Activated naive CD8-positive, alpha-beta T cell treated with anti-CD3 and anti-CD28 coated beads, Interleukin-2, amount 50 U/mL, for 24 hours (primary cell): ENCODE results near the gene ALDH3B2.
"Not testable (repeated sequence)": the region's sequence is repeated elsewhere in the genome, so short reads cannot be mapped to it uniquely, and the experiment has no call there.

ENCODE experiments used
- ATAC-seq: fragments of 150-1000 bp; cut with Tn5 transposase; one replicate; pipeline ENCODE4 v1.10.0; 2021
- DNase-seq: peaks from one replicate; pipeline ENCODE4 v3.0.0; 2021
- H3K27ac Mint-ChIP-seq: one replicate; pipeline ENCODE4 v1.8.0; 2021; ENCODE audit warnings: mild to moderate bottlenecking, mixed read lengths
- H3K27me3 Mint-ChIP-seq: one replicate; pipeline ENCODE4 v1.8.0; 2021; ENCODE audit warnings: mixed read lengths
- H3K36me3 Mint-ChIP-seq: one replicate; pipeline ENCODE4 v1.8.0; 2021; ENCODE audit warnings: low read depth, mixed read lengths
- H3K4me1 Mint-ChIP-seq: one replicate; pipeline ENCODE4 v1.8.0; 2021; ENCODE audit warnings: mixed read lengths
- H3K4me3 Mint-ChIP-seq: one replicate; pipeline ENCODE4 v1.8.0; 2021; ENCODE audit warnings: mild to moderate bottlenecking, moderate library complexity, mixed read lengths
- H3K9me3 Mint-ChIP-seq: one replicate; pipeline ENCODE4 v1.8.0; 2021; ENCODE audit warnings: mixed read lengths

The ALDH3B2 gene

GRCh38 chr11:67659651-67660165, 14.7 kb downstream of the ALDH3B2 start:
- DNase-seq, H3K4me3 Mint-ChIP-seq, H3K36me3 Mint-ChIP-seq, H3K9me3 Mint-ChIP-seq, H3K27ac Mint-ChIP-seq, ATAC-seq, H3K4me1 Mint-ChIP-seq, H3K27me3 Mint-ChIP-seq: not testable (repeated sequence)

- no peak for DNase-seq
- H3K36me3 Mint-ChIP-seq, result peaks cover 4% of the 10 kb centered on the region
- H3K9me3 Mint-ChIP-seq, result no peaks in the 10 kb centered on the region
- no peak overlapping the region for H3K27ac Mint-ChIP-seq
- no peaks in the 10 kb centered on the region for H3K27me3 Mint-ChIP-seq
- ATAC-seq, result no peak
- H3K4me3 Mint-ChIP-seq, result no peak overlapping the region
- peaks cover 7% of the 10 kb centered on the region for H3K4me1 Mint-ChIP-seq
Measured at GRCh38 chr11:67657300-67657699, 17.1 kb downstream of the ALDH3B2 start.

DNA sequence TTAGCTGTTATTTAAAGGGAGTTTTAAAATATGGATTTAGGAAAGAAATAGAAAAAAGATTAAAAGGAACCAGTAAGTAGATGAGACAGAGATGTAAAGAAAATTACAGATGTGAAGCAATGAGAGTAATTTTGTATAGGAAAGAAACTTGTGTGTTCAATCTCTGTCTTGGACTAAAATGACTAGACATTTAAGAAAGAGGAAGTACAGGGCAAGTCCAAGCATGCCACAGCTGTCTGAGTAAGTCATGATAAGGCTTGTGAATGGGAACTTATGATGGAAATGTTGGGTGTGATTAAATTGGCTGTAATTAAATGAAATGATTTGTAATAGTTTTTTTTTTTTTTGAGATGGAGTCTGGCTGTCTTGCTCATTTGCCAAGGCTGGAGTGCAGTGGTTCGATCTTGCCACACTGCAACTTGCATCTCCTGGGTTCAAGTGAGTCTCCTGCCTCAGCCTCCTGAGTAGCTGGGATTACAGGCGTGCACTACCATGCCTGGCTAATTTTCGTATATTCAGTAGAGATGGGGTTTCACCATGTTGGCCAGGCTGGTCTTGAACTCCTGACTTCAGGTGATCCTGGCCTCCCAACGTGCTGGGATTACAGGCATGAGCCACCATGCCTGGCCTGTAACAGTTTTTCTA, 18.0 kb downstream of the ALDH3B2 start:
- Mint-ChIP-seq H3K27me3 (no peaks in the 10 kb centered on the region), H3K4me3 (no peak overlapping the region), H3K27ac (no peak overlapping the region), H3K36me3 (peaks cover 4% of the 10 kb centered on the region), H3K9me3 (no peaks in the 10 kb centered on the region), H3K4me1 (peaks cover 7% of the 10 kb centered on the region)
- no peak for ATAC-seq
- no peak for DNase-seq

DNA sequence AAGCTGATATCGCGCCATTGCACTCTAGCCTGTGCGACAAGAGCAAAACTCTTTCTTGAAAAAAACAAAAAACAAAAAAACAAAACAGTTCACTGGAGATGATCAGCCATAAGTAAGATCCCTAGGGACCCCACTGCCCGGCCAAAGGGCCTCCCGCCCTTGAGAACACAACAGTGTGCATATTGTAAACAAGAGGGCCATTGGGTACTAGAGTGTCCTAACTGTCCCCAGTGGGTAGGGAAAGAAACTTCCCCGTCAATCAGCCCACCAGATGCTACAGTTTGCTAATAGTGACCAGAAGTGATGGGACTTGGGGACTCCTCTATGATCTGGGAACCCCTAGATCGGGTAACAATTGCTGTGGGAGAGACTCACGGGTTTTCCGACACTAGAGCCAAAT, 20.2 kb downstream of the ALDH3B2 start:
- peaks cover 4% of the 10 kb centered on the region for H3K36me3 Mint-ChIP-seq
- H3K27me3 Mint-ChIP-seq, result no peaks in the 10 kb centered on the region
- no peaks in the 10 kb centered on the region for H3K9me3 Mint-ChIP-seq
- no peak overlapping the region for H3K4me3 Mint-ChIP-seq
- no peak overlapping the region for H3K27ac Mint-ChIP-seq
- no peak for DNase-seq
- H3K4me1 Mint-ChIP-seq, result peaks cover 21% of the 10 kb centered on the region
- ATAC-seq, result no peak

DNA sequence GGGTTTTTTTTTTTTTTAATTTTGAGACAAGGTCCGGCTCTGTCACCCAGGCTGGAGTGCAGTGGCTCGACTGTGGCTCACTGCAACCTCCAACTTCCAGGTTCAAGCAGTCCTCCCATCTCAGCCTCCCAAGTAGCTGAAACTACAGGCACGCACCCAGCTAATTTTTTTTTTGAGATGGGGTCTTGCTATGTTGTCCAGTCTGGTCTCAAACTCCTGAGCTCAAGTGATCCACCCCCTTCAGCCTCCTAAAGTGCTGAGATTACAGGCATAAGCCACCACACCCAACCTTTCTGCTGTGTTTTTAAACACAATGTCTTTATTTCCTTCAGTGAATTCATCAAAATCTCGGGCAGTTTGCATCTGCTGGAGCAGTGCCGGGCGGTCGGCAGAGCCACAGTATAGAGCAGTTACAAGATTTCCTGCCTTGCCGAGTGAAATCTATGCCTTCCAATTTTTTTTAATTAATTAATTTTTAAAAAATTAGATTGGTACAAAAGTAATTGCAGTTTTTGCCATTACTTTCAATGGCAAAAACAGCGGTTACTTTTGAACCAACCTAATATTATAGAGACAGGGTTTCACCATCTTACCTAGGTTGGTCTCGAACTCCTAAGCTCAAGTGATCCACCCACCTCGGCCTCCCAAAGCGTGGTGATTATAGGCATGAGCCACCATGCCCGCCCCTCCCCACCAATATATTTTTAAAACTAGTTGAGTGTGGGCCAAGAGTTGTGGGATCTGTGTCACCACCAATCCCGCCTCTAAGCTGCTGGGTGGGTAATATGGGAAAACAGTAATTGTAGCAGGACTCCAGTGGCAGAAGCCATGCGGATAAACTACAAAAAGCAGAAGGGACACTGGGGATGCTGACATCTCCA, 21.2 kb downstream of the ALDH3B2 start:
- no peak for ATAC-seq
- no peaks in the 10 kb centered on the region for H3K27me3 Mint-ChIP-seq
- H3K4me3 Mint-ChIP-seq, result no peak overlapping the region
- no peak overlapping the region for H3K27ac Mint-ChIP-seq
- H3K9me3 Mint-ChIP-seq, result no peaks in the 10 kb centered on the region
- no peak for DNase-seq
- H3K36me3 Mint-ChIP-seq, result peaks cover 4% of the 10 kb centered on the region
- peaks cover 28% of the 10 kb centered on the region for H3K4me1 Mint-ChIP-seq

- peaks cover 4% of the 10 kb centered on the region for H3K36me3 Mint-ChIP-seq
- no peaks in the 10 kb centered on the region for H3K9me3 Mint-ChIP-seq
- H3K27me3 Mint-ChIP-seq, result no peaks in the 10 kb centered on the region
- DNase-seq, result no peak
- ATAC-seq, result no peak
- H3K4me3 Mint-ChIP-seq, result no peak overlapping the region
- peaks cover 33% of the 10 kb centered on the region for H3K4me1 Mint-ChIP-seq
- no peak overlapping the region for H3K27ac Mint-ChIP-seq
Measured at GRCh38 chr11:67651976-67652781, 22.2 kb downstream of the ALDH3B2 start.

DNA sequence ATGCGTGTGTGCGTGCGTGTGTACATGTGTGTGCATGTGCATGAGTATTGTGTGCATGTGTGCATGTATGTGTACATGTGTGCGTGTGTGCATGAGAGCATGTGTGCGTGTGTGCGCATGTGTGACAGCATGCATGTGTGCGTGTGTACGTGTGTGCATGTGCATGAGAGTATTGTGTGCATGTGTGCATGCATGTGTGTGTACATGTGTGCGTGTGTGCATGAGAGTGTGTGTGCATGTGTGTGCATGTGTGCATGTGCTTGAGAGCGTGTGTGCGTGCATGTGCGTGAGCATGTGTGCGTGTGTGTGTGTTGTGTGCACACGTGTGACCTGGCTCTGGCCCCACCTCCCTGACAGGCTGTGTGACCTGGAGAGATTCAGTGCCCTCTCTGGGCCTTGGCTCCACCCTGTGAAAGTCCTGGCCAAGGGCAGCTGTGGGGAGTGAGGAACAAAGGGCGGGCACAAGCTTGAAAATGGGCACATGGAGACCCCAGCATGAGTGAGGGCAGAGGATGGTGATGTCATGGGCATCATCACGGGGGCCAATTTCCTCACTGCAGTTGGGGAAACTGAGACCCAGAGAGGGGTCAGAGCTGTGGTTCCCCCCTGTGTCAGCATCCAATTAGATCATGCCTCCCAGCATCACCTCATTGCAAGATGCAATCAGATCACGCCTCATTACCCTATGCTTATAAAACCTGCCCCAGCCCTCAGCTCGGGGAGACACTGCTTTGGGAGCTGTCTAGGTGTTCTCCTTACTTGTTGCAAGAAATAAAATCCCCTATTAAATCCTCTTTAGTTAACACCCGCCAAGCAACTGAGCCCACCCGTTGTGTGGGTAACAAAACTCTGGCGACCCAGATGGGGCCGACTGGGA, 24.6 kb downstream of the ALDH3B2 start:
- peaks cover 47% of the 10 kb centered on the region for H3K4me1 Mint-ChIP-seq
- H3K27me3 Mint-ChIP-seq, result no peaks in the 10 kb centered on the region
- H3K36me3 Mint-ChIP-seq, result no peaks in the 10 kb centered on the region
- no peak for DNase-seq
- H3K9me3 Mint-ChIP-seq, result no peaks in the 10 kb centered on the region
- ATAC-seq, result no peak
- H3K4me3 Mint-ChIP-seq, result peak overlapping the region; percentile 76
- H3K27ac Mint-ChIP-seq, result peak overlapping the region; percentile 82

- no peaks in the 10 kb centered on the region for H3K9me3 Mint-ChIP-seq
- no peak for DNase-seq
- H3K36me3 Mint-ChIP-seq, result no peaks in the 10 kb centered on the region
- H3K27me3 Mint-ChIP-seq, result no peaks in the 10 kb centered on the region
- H3K27ac Mint-ChIP-seq, result no peak overlapping the region
- peaks cover 49% of the 10 kb centered on the region for H3K4me1 Mint-ChIP-seq
- ATAC-seq, result no peak
- no peak overlapping the region for H3K4me3 Mint-ChIP-seq
Measured at GRCh38 chr11:67648796-67649613, 25.4 kb downstream of the ALDH3B2 start.

GRCh38 chr11:67648140-67648795, 26.2 kb downstream of the ALDH3B2 start:
- Mint-ChIP-seq H3K27me3 (no peaks in the 10 kb centered on the region), H3K36me3 (no peaks in the 10 kb centered on the region), H3K4me3 (no peak overlapping the region), H3K27ac (no peak overlapping the region), H3K9me3 (no peaks in the 10 kb centered on the region), H3K4me1 (peaks cover 50% of the 10 kb centered on the region)
- DNase-seq (peak; percentile 62), ATAC-seq (peak; percentile 88)

DNA sequence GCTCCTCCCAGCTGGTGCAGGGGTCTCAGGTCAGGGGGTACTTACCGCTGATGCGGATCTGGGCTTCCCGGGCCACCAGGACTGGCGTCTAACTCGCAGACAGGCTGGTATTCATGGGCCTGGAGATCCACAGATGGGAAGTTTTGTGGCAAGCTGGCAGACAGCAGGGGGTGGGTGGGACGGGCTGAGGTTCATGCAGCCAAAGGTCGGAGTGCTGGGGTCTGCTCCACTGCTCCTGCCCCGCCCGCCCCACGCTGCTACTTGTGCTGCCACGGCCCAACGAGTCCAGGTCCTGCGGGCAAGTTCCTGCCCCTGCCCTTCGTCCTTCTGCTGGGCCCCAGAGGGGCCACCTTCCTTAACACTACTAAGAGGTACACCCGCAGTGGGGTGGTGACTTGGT, 27.0 kb downstream of the ALDH3B2 start:
- Mint-ChIP-seq H3K9me3 (no peaks in the 10 kb centered on the region), H3K36me3 (no peaks in the 10 kb centered on the region), H3K27ac (no peak overlapping the region), H3K4me3 (no peak overlapping the region), H3K4me1 (peaks cover 50% of the 10 kb centered on the region), H3K27me3 (no peaks in the 10 kb centered on the region)
- no peak for ATAC-seq
- no peak for DNase-seq

- Mint-ChIP-seq H3K36me3 (no peaks in the 10 kb centered on the region), H3K9me3 (no peaks in the 10 kb centered on the region), H3K4me3 (peak overlapping the region; percentile 22), H3K27me3 (no peaks in the 10 kb centered on the region), H3K27ac (peak overlapping the region; percentile 28), H3K4me1 (peaks cover 50% of the 10 kb centered on the region)
- DNase-seq, result peak; percentile 53
- peak; percentile 31 for ATAC-seq
Measured at GRCh38 chr11:67646535-67647336, 27.7 kb downstream of the ALDH3B2 start.
